H1 (cell line): ENCODE results near the gene EMC10. TPM values are rescaled to one million over a fixed set of nuclear protein-coding genes. Genes with fewer than 3 reads are reported as not detected.

Experiments used
- CTCF ChIA-PET: fragments of 300-600 bp; sonication (Branson Sonifier 250); formaldehyde crosslinking; loops from one replicate; lab custom pipeline; 2021; ENCODE audit not compliant: partially characterized antibody; lab: Charles Lee
- POLR2A ChIA-PET: fragments of 300-600 bp; sonication (Branson Sonifier 250); formaldehyde crosslinking; loops from one replicate; lab custom pipeline; 2021; ENCODE audit warnings: inconsistent platforms; ENCODE audit not compliant: partially characterized antibody; lab: Charles Lee
- DNase-seq, 2 experiments: peaks; one replicate each; pipeline versions ENCODE4 v3.0.0 to v3.0.0-alpha.2; 2010 to 2022; ENCODE audit warnings: low spot score in 2 of 2, low read depth in 1 of 2, mixed read lengths in 1 of 2
- FAIRE-seq: peaks from 2 replicates; lab custom pipeline; 2011; peaks lifted over from hg19 to GRCh38; lab: Jason Lieb, UNC
- H2AFZ ChIP-seq: 2 replicates; pipeline ENCODE4 v1.8.1; 2012; ENCODE audit warnings: low read length, inconsistent platforms
- H2AK5ac ChIP-seq: 2 replicates; pipeline ENCODE4 v1.6.1; 2013; ENCODE audit warnings: low read depth, low read length
- H2BK120ac ChIP-seq: replicated peaks from 2 replicates; pipeline ENCODE3; 2013; ENCODE audit warnings: low read depth, low read length, inconsistent platforms
- H2BK12ac ChIP-seq: 2 replicates; pipeline ENCODE4 v1.6.1; 2013; ENCODE audit warnings: low read depth, low read length
- H2BK15ac ChIP-seq: 2 replicates; pipeline ENCODE4 v1.6.1; 2013; ENCODE audit warnings: low read length
- H2BK20ac ChIP-seq: 2 replicates; pipeline ENCODE4 v1.6.1; 2013; ENCODE audit warnings: low read length
- H2BK5ac ChIP-seq: 2 replicates; pipeline ENCODE4 v1.6.1; 2013; ENCODE audit warnings: low read depth, low read length
- H3K14ac ChIP-seq: 2 replicates; pipeline ENCODE4 v1.6.1; 2013; ENCODE audit warnings: inconsistent platforms; ENCODE audit not compliant: insufficient read length
- H3K18ac ChIP-seq: 2 replicates; pipeline ENCODE4 v1.6.1; 2013; ENCODE audit warnings: low read length; ENCODE audit errors: extremely low read depth
- H3K23ac ChIP-seq: 2 replicates; pipeline ENCODE4 v1.6.1; 2013; ENCODE audit warnings: inconsistent platforms; ENCODE audit not compliant: insufficient read length
- H3K23me2 ChIP-seq: 2 replicates; pipeline ENCODE4 v1.6.1; 2013; ENCODE audit warnings: low read depth, low read length
- H3K27ac ChIP-seq: 2 replicates; pipeline ENCODE4 v1.6.1; 2011; ENCODE audit warnings: low read depth, low read length, inconsistent platforms
- H3K27me3 ChIP-seq, 4 experiments: replicated peaks in 1 of 4; 1 replicate in 1 of 4; 2 replicates in 3 of 4; pipeline versions ENCODE4 v1.6.1 to v1.8.1; 2011 to 2013; ENCODE audit warnings: low read length in 3 of 4, mild to moderate bottlenecking in 3 of 4, inconsistent platforms in 2 of 4, mixed read lengths in 2 of 4, moderate library complexity in 1 of 4; ENCODE audit not compliant: control insufficient read depth in 3 of 4, insufficient read depth in 3 of 4; ENCODE audit errors: extremely low read depth in 1 of 4
- H3K36me3 ChIP-seq, 4 experiments: 2 replicates each; pipeline versions ENCODE4 v1.6.1 to v1.8.1; 2011 to 2013; ENCODE audit warnings: mild to moderate bottlenecking in 4 of 4, low read length in 3 of 4, moderate library complexity in 2 of 4, control low read depth in 1 of 4, inconsistent platforms in 1 of 4; ENCODE audit not compliant: insufficient read depth in 4 of 4, control insufficient read depth in 2 of 4
- H3K4ac ChIP-seq: replicated peaks from 2 replicates; pipeline ENCODE3; 2013; ENCODE audit warnings: low read length, low read depth, mixed read lengths, inconsistent platforms; ENCODE audit not compliant: insufficient read length
- H3K4me1 ChIP-seq, 4 experiments: replicated peaks in 1 of 4; 1 replicate in 1 of 4; 2 replicates in 3 of 4; pipeline versions ENCODE4 v1.6.1 to v1.8.1; 2011 to 2013; ENCODE audit warnings: low read length in 3 of 4, inconsistent platforms in 2 of 4, mixed read lengths in 1 of 4; ENCODE audit not compliant: insufficient read depth in 4 of 4, control insufficient read depth in 3 of 4
- H3K4me2 ChIP-seq, 2 experiments: 2 replicates each; pipeline versions ENCODE4 v1.6.1 to v1.8.1; 2011 to 2013; ENCODE audit warnings: low read depth in 2 of 2, low read length in 2 of 2, control low read depth in 1 of 2, inconsistent platforms in 1 of 2, mild to moderate bottlenecking in 1 of 2; ENCODE audit not compliant: insufficient read depth in 1 of 2
- H3K4me3 ChIP-seq, 4 experiments: fragments of 200-600, 300-600 bp in 1 of 4; sonication (generic), shearing (Covaris generic), sonication (Bioruptor Twin) in 1 of 4; 2 replicates each; pipeline versions ENCODE4 v1.5.1 to v1.8.1; 2011 to 2016; ENCODE audit warnings: low read length in 4 of 4, low read depth in 3 of 4, control low read depth in 2 of 4, inconsistent platforms in 2 of 4, mild to moderate bottlenecking in 2 of 4, mixed read lengths in 1 of 4, moderate library complexity in 1 of 4; ENCODE audit not compliant: insufficient read depth in 2 of 4; ENCODE audit errors: extremely low read depth in 1 of 4
- H3K56ac ChIP-seq: replicated peaks from 2 replicates; pipeline ENCODE3; 2013; ENCODE audit warnings: low read depth, mild to moderate bottlenecking, mixed read lengths, low read length, inconsistent platforms; ENCODE audit not compliant: insufficient read length
- H3K79me1 ChIP-seq: 2 replicates; pipeline ENCODE4 v1.6.1; 2013; ENCODE audit warnings: low read depth, low read length, control low read depth
- H3K79me2 ChIP-seq, 2 experiments: 2 replicates each; pipeline versions ENCODE4 v1.6.1 to v1.8.1; 2012 to 2013; ENCODE audit warnings: low read length in 2 of 2, mild to moderate bottlenecking in 2 of 2, inconsistent platforms in 1 of 2; ENCODE audit not compliant: insufficient read depth in 2 of 2, control insufficient read depth in 1 of 2
- H3K9ac ChIP-seq, 4 experiments: replicated peaks in 1 of 4; 1 replicate in 1 of 4; 2 replicates in 3 of 4; pipeline versions ENCODE4 v1.6.1 to v1.8.1; 2011 to 2013; ENCODE audit warnings: low read depth in 3 of 4, low read length in 3 of 4, control low read depth in 2 of 4, mild to moderate bottlenecking in 2 of 4, moderate library complexity in 2 of 4, inconsistent platforms in 1 of 4; ENCODE audit errors: extremely low read depth in 1 of 4
- H3K9me3 ChIP-seq, 2 experiments: 2 replicates each; pipeline versions ENCODE4 v1.6.1 to v1.8.1; 2012 to 2013; ENCODE audit warnings: mild to moderate bottlenecking in 2 of 2, moderate library complexity in 2 of 2, control low read depth in 1 of 2, inconsistent platforms in 1 of 2, low read depth in 1 of 2, low read length in 1 of 2, mixed read lengths in 1 of 2; ENCODE audit not compliant: insufficient read depth in 2 of 2
- H4K20me1 ChIP-seq, 2 experiments: replicated peaks in 1 of 2; 2 replicates each; pipeline versions ENCODE3 to v1.8.1; 2011 to 2013; ENCODE audit warnings: inconsistent platforms in 2 of 2, low read length in 2 of 2, mild to moderate bottlenecking in 1 of 2; ENCODE audit not compliant: insufficient read depth in 2 of 2, control insufficient read depth in 1 of 2
- H4K5ac ChIP-seq: 2 replicates; pipeline ENCODE4 v1.6.1; 2013; ENCODE audit warnings: low read length, low read depth, mixed read lengths, inconsistent platforms; ENCODE audit not compliant: insufficient read length
- H4K8ac ChIP-seq: 2 replicates; pipeline ENCODE4 v1.8.0; 2013; ENCODE audit warnings: mild to moderate bottlenecking, moderate library complexity, low read length, inconsistent platforms; ENCODE audit not compliant: insufficient read depth; ENCODE audit errors: extremely low read depth
- H4K91ac ChIP-seq: replicated peaks from 2 replicates; pipeline ENCODE3; 2013; ENCODE audit warnings: low read length, mixed read lengths, inconsistent platforms; ENCODE audit not compliant: insufficient read length
- CHD2 ChIP-seq: IDR thresholded peaks from 2 replicates; pipeline ENCODE4 v1.6.1; 2012; ENCODE audit warnings: low read length, improper control_type of control experiment
- GABPA ChIP-seq: IDR thresholded peaks from 2 replicates; pipeline ENCODE4 v1.6.1; 2011; ENCODE audit warnings: mild to moderate bottlenecking, low read length, moderate library complexity, borderline replicate concordance; ENCODE audit not compliant: insufficient read depth
- SP2 ChIP-seq: IDR thresholded peaks from 2 replicates; pipeline ENCODE4 v1.6.1; 2012; ENCODE audit warnings: mild to moderate bottlenecking, low read length, inconsistent platforms
- WGBS, 2 experiments: shearing (Covaris generic) in 1 of 2; methylation state at CpG; one replicate each; pipeline versions ENCODE4 v1.1.6 to v1.1.7; 2013 to 2015; ENCODE audit warnings: low lambda C conversion rate in 2 of 2, mixed read lengths in 2 of 2, inconsistent platforms in 1 of 2, low coverage in 1 of 2, missing lambda C conversion rate in 1 of 2; ENCODE audit not compliant: insufficient replicate concordance in 2 of 2, insufficient coverage in 1 of 2, insufficient read length in 1 of 2; ENCODE audit errors: extremely low coverage in 1 of 2, missing lambda C conversion rate in 1 of 2; 5-methylcytosine and 5-hydroxymethylcytosine counted together
- polyA plus RNA-seq, 7 experiments: library from polyadenylated mRNA; depleted of rRNA in 3 of 7; stranded (reverse) in 5 of 7; unstranded in 2 of 7; fragments of >200 nt in 5 of 7; fragments of 200-250 nt in 2 of 7; gene quantifications; 1 replicate in 5 of 7; 2 replicates in 1 of 7; 4 replicates in 1 of 7; pipeline versions ENCODE4 v1.2.1 to v1.2.3, GENCODE V29; 2011 to 2013; ENCODE audit warnings: missing spikeins in 2 of 7, mixed read lengths in 2 of 7
- total RNA-seq: library from RNA; stranded (reverse); fragmentation: NEBNext Ultra II Directional; extraction: Animal tissue kit (Norgen Biotek cat#: 25700); gene quantifications from 2 replicates; pipeline ENCODE4 v1.2.1, GENCODE V29; 2021

The EMC10 gene
- total and polyA plus RNA-seq, 2 of the 8 experiments (the other 6 are each of a cell fraction or from before 2014, with no cell fraction given): 77.6 to 103 TPM

GRCh38 chr19:50447750-50448149 lies 28.6 kb upstream of the EMC10 start:
- Histone ChIP-seq H4K5ac (no peak overlapping the region), H2AFZ (no peak overlapping the region), H3K4me2 (no peak overlapping the region), H3K36me3 (no peaks in the 10 kb centered on the region), H4K8ac (no peak overlapping the region), H2BK12ac (no peak overlapping the region), H3K27me3 (no peaks in the 10 kb centered on the region), H3K56ac (no peak overlapping the region), H2BK15ac (no peak overlapping the region), H3K9me3 (no peaks in the 10 kb centered on the region), H3K23ac (no peak overlapping the region), H4K91ac (no peak overlapping the region), H3K18ac (no peak overlapping the region), H3K14ac (no peak overlapping the region), H2BK5ac (no peak overlapping the region), H3K23me2 (peaks cover 5% of the 10 kb centered on the region; the same call in 1 of the 2 replicates), H2BK120ac (no peak overlapping the region), H3K4me3 (no peak overlapping the region), H3K4ac (no peak overlapping the region), H3K9ac (no peak overlapping the region), H3K79me2 (no peaks in the 10 kb centered on the region), H3K4me1 (peaks cover 0 to 7% (median 0%) of the 10 kb centered on the region in 4 experiments; a peak in 1 of 7 replicates), H2AK5ac (no peak overlapping the region), H3K27ac (no peak overlapping the region), H3K79me1 (no peaks in the 10 kb centered on the region), H4K20me1 (no peaks in the 10 kb centered on the region), H2BK20ac (no peak overlapping the region)
- DNase-seq: no peak
- FAIRE-seq: no peak
- no peak for TF ChIP-seq CHD2
- no peak for TF ChIP-seq GABPA
- TF ChIP-seq SP2: no peak
- POLR2A ChIA-PET: interaction anchor here (1.0 kb wide), 2 partner anchors 12 to 20 kb away, joined by 3 read pairs; no protein-coding TSS in a partner anchor
- 90% methylated on average over 10 of the region's 10 CpGs; no CpG with 5 or more reads in 1 of the 2 experiments for WGBS, 2 experiments
- CTCF ChIA-PET: interaction anchor here (0.8 to 3.7 kb wide), 5 partner anchors 10 to 18 kb away, joined by 3 to 14 read pairs (median 6); no protein-coding TSS in a partner anchor
